ENCODE data around the gene ARMC9.

ARMC9 gene

GRCh38 chr2:231221761-231222160 is 23.3 kb downstream of the ARMC9 start:
- Histone ChIP-seq H3K27me3 (no peaks in the 10 kb centered on the region), H3K4me1 (peaks cover 0 to 34% (median 13%) of the 10 kb centered on the region in 4 donors), H3K4me3 (no peak overlapping the region), H3K36me3 (peaks cover 3 to 27% (median 5%) of the 10 kb centered on the region in 3 donors), H3K9me3 (no peaks in the 10 kb centered on the region), H3K27ac (peak overlapping the region; percentile 81 to 88)
- peak in 1 of 2 donors; percentile 46 for DNase-seq
- TF ChIP-seq CTCF (IDR thresholded peaks at IDR 0.05), result no peak
- intact Hi-C loops (cut with DNase I; ENCODE audit: low total_unique reads), result no loop called here

- peak overlapping the region; percentile 9 for H3K4me3 ChIP-seq
- peak overlapping the region; percentile 81 to 88 for H3K27ac ChIP-seq
- intact Hi-C loops (cut with DNase I; ENCODE audit: low total_unique reads), result no loop called here
- peak in 1 of 2 donors; percentile 57 for DNase-seq
- H3K36me3 ChIP-seq, result peaks cover 0 to 20% (median 0%) of the 10 kb centered on the region in 3 donors
- no peaks in the 10 kb centered on the region for H3K27me3 ChIP-seq
- H3K4me1 ChIP-seq, result peaks cover 0 to 35% (median 13%) of the 10 kb centered on the region in 4 donors
- TF ChIP-seq CTCF (IDR thresholded peaks at IDR 0.05), result no peak
- no peaks in the 10 kb centered on the region for H3K9me3 ChIP-seq
These were observed 24.0 kb downstream of the ARMC9 start for GRCh38 chr2:231222318-231223000.

GRCh38 chr2:231223001-231223375 is 24.6 kb downstream of the ARMC9 start:
- H3K4me1 ChIP-seq, result peaks cover 0 to 38% (median 13%) of the 10 kb centered on the region in 4 donors
- peak overlapping the region; percentile 81 to 88 for H3K27ac ChIP-seq
- no peaks in the 10 kb centered on the region for H3K9me3 ChIP-seq
- no peak for TF ChIP-seq CTCF (IDR thresholded peaks at IDR 0.05)
- H3K4me3 ChIP-seq, result peak overlapping the region in 1 of 2 donors; percentile 9
- peaks cover 0 to 15% (median 0%) of the 10 kb centered on the region in 3 donors for H3K36me3 ChIP-seq
- no peaks in the 10 kb centered on the region for H3K27me3 ChIP-seq
- DNase-seq, result no peak
- intact Hi-C loops (cut with DNase I; ENCODE audit: low total_unique reads), result no loop called here

GRCh38 chr2:231223458-231223976 is 25.1 kb downstream of the ARMC9 start:
- intact Hi-C loops (cut with DNase I; ENCODE audit: low total_unique reads), result no loop called here
- H3K27ac ChIP-seq, result peak overlapping the region; percentile 81 to 88
- no peak for TF ChIP-seq CTCF (IDR thresholded peaks at IDR 0.05)

GRCh38 chr2:231227310-231228162 is 29.1 kb downstream of the ARMC9 start:
- Histone ChIP-seq H3K9me3 (no peaks in the 10 kb centered on the region), H3K4me1 (peaks cover 0 to 26% (median 10%) of the 10 kb centered on the region in 4 donors), H3K4me3 (no peak overlapping the region), H3K27ac (peak overlapping the region; percentile 22 to 49), H3K27me3 (no peaks in the 10 kb centered on the region), H3K36me3 (peaks cover 0 to 10% (median 7%) of the 10 kb centered on the region in 3 donors)
- TF ChIP-seq CTCF (IDR thresholded peaks at IDR 0.05), result peak; percentile 85
- DNase-seq, result peak; percentile 73
- intact Hi-C loops (cut with DNase I; ENCODE audit: low total_unique reads), result no loop called here

More at GRCh38 chr2:231223458-231223976, 25.1 kb downstream of the ARMC9 start:
- Histone ChIP-seq H3K4me1 (peaks cover 0 to 38% (median 13%) of the 10 kb centered on the region in 4 donors), H3K27me3 (no peaks in the 10 kb centered on the region), H3K4me3 (no peak overlapping the region), H3K9me3 (no peaks in the 10 kb centered on the region), H3K36me3 (peaks cover 0 to 15% (median 5%) of the 10 kb centered on the region in 3 donors)
- peak in 1 of 2 donors; percentile 16 for DNase-seq
